NCI-H446 treated with DMSO at 0.1 percent for 48 hours (cell line): ENCODE data around the gene RELL1.

Experiments used
- DNase-seq: peaks from one replicate; lab custom pipeline; 2025; lab: John Stamatoyannopoulos, UW

Gene RELL1

GRCh38 chr4:37635155-37635554 is 51.0 kb downstream of the RELL1 start:
- no peak for DNase-seq

- no peak for DNase-seq
These were observed 52.0 kb downstream of the RELL1 start for GRCh38 chr4:37634180-37634579.

GRCh38 chr4:37632836-37633235 is 53.3 kb downstream of the RELL1 start:
- DNase-seq = no peak

GRCh38 chr4:37631551-37631950 is 54.6 kb downstream of the RELL1 start:
- DNase-seq = no peak

- no peak for DNase-seq
These were observed 56.5 kb downstream of the RELL1 start for GRCh38 chr4:37629713-37630112.

GRCh38 chr4:37628977-37629609 is 57.1 kb downstream of the RELL1 start:
- no peak for DNase-seq

- no peak for DNase-seq
These were observed 58.9 kb downstream of the RELL1 start for GRCh38 chr4:37627263-37627662.

- DNase-seq = no peak
These were observed 60.7 kb downstream of the RELL1 start for GRCh38 chr4:37625499-37625898.

- no peak for DNase-seq
These were observed 62.2 kb downstream of the RELL1 start for GRCh38 chr4:37623940-37624339.

- DNase-seq = no peak
These were observed 63.1 kb downstream of the RELL1 start for GRCh38 chr4:37623125-37623524.

- DNase-seq = no peak
These were observed 66.0 kb downstream of the RELL1 start for GRCh38 chr4:37620176-37620575.

- no peak for DNase-seq
These were observed 70.5 kb downstream of the RELL1 start for GRCh38 chr4:37615720-37616063.

GRCh38 chr4:37615059-37615719 is 71.0 kb downstream of the RELL1 start:
- no peak for DNase-seq

GRCh38 chr4:37612811-37613210 is 73.4 kb downstream of the RELL1 start:
- no peak for DNase-seq

- no peak for DNase-seq
These were observed 76.5 kb downstream of the RELL1 start for GRCh38 chr4:37609626-37610025.

- DNase-seq = no peak
These were observed 79.2 kb downstream of the RELL1 start for GRCh38 chr4:37607018-37607417.

GRCh38 chr4:37605843-37606565 is 80.2 kb downstream of the RELL1 start:
- no peak for DNase-seq

- no peak for DNase-seq
These were observed 81.7 kb downstream of the RELL1 start for GRCh38 chr4:37604461-37604860.

GRCh38 chr4:37603711-37604110 is 82.5 kb downstream of the RELL1 start:
- DNase-seq = no peak

- peak; percentile 14 for DNase-seq
These were observed 83.1 kb downstream of the RELL1 start for GRCh38 chr4:37603070-37603468.

GRCh38 chr4:37602454-37603069 is 83.6 kb downstream of the RELL1 start:
- no peak for DNase-seq

GRCh38 chr4:37601531-37601930 is 84.6 kb downstream of the RELL1 start:
- no peak for DNase-seq
